Forelimb muscle (tissue), 1 donor: ENCODE data around the gene TLR9. TPM values are rescaled to one million over a fixed set of nuclear protein-coding genes. Genes with fewer than 3 reads are reported as not detected.

Experiments used
- DNase-seq: peaks from one replicate; pipeline ENCODE4 v3.0.0-alpha.2; 2013; ENCODE audit warnings: low read depth
- polyA plus RNA-seq: library from polyadenylated mRNA; unstranded; fragments of 120-200 nt; gene quantifications from one replicate; pipeline ENCODE4 v1.2.1, GENCODE V29; 2013; ENCODE audit not compliant: insufficient read length

The TLR9 gene
- polyA plus RNA-seq, 1 donor, result 0.44 TPM

GRCh38 chr3:52216585-52217408, 8.6 kb downstream of the TLR9 start:
- DNase-seq, result no peak

- no peak for DNase-seq
These were observed 10.1 kb downstream of the TLR9 start for GRCh38 chr3:52215351-52215750.

DNA sequence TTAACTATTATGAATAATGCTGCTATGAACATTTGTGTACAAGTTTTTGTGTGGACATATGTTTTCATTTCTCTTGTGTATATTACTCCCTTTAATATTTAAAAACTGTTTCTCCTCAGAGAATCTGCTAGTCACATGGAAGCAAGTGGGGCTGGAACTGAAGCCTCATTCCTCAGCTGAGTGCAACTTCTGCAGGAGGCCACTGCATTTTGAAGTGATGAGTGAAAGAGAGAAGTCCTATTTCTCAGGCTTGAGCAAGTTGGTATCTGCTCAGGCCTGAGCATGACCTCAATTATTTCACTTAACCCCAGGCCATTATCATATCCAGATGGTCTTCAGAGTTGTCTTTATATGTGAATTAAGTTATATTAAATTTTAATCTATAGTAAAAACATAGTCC, 11.5 kb downstream of the TLR9 start:
- no peak for DNase-seq

- no peak for DNase-seq
These were observed 12.4 kb downstream of the TLR9 start for GRCh38 chr3:52213005-52213404.

GRCh38 chr3:52211268-52211891, 14.1 kb downstream of the TLR9 start:
- DNase-seq, result no peak

GRCh38 chr3:52210550-52211046, 14.8 kb downstream of the TLR9 start:
- DNase-seq, result no peak

GRCh38 chr3:52210037-52210436, 15.4 kb downstream of the TLR9 start:
- no peak for DNase-seq

DNA sequence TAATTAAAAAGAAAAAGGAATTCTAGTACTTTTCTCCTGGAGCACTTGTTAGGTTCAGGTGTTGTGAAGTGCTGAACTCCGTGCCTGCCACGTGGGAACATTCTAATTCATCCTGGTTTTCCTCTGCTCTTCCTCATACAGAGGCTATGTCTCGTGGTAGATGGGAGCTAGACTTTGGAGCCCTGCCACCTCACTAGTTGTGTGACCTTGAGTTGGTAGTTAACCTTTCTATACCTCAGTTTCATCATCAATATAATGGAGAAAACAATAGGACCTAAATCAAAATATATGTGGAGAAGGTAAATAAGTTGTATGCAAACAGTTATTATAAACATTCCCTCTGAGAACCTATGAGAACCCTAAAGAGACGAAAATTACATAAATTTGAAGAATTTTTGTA, 16.9 kb downstream of the TLR9 start:
- no peak for DNase-seq

DNA sequence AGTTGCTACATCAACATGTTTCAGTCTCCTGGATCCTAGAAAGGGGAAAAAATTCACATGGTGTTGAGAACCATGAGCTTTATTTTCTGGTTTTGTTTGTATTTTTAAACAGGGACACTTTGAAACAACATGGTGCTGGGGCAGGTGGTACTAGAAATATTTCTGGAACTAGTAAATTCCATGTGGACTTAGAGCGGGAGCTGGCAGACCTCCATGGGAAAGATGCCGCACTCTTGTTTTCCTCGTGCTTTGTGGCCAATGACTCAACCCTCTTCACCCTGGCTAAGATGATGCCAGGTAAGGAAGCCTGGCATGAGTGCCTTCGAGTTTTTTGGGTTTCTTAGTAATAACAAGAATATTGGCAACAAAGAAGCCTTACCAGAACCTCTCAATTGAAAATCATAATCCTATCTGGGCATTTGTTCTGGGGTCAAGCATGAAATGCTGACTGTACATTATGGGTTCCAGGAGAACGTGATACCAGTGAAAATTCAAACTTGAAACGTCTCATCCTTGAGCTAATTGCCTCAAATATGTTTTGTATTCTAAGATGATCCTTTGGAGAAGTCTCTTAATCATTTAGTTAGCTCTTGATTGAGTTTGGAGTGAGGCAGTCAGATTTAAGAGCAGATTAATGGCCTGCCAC, 19.6 kb downstream of the TLR9 start:
- no peak for DNase-seq

DNA sequence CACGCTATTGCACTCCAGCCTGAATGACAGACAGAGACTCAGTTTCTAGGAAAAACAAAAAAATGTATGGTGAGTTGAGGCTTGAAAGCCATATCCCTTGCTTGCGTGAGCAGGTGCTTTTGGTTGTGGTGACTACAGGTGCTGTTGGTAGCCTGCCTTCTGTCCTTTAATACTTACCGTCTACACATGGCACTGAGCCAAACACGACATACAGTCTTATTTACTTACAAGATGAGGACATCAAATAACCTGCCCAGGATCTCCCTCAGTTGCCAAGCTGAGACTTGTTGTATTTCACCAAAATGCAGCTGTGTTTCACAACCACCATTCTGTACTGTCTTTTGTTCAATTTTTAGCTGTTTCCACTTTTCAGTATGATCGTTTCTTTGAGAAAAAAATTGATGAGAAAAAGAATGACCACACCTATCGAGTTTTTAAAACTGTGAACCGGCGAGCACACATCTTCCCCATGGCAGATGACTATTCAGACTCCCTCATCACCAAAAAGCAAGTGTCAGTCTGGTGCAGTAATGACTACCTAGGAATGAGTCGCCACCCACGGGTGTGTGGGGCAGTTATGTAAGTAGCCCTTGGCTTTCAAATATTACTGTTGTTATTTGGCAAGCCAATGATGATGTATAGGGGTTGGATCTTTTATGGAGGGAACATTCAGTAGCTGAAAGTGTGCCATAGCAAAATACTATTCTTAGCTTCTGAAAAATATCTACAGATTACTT, 20.9 kb downstream of the TLR9 start:
- no peak for DNase-seq

GRCh38 chr3:52203701-52204100, 21.7 kb downstream of the TLR9 start:
- no peak for DNase-seq

- DNase-seq, result no peak
These were observed 22.9 kb downstream of the TLR9 start for GRCh38 chr3:52202384-52203077.

DNA sequence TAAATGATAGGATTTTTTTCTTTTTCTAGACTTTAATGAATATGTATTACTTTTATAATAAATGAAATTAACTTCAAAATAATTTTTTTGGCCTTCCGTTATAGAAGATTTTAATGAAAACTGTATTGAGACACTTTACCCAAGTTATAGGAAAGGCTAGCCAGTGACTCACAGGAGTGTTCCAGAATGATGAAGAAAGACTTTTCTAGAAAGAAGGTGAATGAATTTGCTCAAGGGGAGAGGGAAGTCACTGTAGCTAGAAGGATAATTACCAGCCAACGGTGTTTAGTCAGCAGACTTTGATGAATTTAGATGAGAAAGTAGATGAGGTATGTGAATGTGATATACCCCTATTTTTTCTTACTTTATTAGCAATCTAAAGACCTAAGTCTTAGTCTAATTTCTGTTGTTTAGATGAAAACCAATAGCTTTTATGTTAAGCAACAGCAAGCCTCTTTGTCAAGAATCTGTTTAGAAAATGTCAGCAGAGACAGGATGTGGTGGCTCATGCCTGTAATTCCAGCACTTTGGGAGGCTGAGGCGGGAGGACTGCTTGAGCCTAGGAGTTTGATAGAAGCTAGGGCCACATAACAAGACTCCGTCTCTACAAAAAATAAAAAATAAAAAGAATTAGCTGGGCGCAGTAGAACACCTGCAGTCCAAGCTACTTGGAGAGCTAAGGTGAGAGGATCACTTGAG, 24.3 kb downstream of the TLR9 start:
- no peak for DNase-seq

DNA sequence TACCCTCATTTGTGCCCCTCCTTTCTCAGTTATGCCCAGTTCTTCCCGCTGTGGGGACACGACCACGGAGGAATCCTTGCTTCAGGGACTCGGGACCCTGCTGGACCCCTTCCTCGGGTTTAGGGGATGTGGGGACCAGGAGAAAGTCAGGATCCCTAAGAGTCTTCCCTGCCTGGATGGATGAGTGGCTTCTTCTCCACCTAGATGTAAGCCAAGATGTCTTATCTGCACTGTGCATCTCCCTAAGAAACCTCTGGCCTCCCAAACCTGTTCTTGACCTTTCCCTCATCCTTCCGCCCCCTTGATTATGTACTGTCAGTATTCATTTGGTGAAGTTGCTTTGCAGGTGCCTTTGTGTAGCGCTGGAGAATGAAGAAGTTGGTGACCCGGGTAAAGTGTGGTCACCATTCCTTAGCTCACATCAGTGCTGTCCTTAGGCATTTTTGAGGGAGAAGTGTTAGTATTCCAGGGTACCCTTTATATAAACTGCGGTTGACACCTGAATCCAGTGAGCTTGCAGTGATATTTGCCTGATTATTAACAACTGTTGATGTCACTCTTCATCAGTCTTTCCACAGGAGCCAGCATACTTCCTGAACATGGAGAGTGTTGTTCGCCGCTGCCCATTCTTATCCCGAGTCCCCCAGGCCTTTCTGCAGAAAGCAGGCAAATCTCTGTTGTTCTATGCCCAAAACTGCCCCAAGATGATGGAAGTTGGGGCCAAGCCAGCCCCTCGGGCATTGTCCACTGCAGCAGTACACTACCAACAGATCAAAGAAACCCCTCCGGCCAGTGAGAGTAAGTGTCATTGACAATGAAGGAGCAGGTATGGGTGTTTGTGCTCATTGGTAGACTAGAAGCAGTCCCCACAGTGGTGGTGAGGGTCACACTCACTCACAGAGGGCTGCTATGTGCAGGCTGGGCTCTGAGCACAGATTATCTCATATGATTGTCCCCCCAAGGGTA, 26.5 kb downstream of the TLR9 start:
- DNase-seq, result no peak

GRCh38 chr3:52197842-52198625, 27.4 kb downstream of the TLR9 start, which contains the start of gene ALAS1:
Gene ALAS1, plus strand, starts transcription at chr3:52198160. Its CDS starts 1,082 bp downstream, at chr3:52199242.
- DNase-seq, result peak; percentile 76

- DNase-seq, result no peak
These were observed 28.0 kb downstream of the TLR9 start for GRCh38 chr3:52197499-52197841.

DNA sequence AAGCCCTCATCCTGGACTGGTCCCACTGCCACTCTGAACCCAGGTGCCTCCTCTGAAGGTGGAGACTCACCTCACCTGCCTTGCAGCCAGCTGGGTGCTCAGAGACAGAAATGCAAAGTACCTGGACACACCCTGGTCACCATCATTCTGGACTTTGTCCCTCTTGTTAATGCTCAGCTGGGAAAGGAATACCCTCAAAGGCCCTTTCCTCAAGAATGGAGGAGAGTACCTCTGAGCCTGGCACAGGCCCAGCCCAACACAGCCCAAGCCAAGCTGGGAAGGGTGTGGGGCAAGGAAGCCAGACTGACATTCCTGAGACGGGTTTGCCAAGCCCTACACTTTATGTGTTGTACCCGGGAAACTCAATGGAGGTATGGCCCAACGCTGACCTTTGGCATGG, 28.5 kb downstream of the TLR9 start:
- DNase-seq, result no peak

DNA sequence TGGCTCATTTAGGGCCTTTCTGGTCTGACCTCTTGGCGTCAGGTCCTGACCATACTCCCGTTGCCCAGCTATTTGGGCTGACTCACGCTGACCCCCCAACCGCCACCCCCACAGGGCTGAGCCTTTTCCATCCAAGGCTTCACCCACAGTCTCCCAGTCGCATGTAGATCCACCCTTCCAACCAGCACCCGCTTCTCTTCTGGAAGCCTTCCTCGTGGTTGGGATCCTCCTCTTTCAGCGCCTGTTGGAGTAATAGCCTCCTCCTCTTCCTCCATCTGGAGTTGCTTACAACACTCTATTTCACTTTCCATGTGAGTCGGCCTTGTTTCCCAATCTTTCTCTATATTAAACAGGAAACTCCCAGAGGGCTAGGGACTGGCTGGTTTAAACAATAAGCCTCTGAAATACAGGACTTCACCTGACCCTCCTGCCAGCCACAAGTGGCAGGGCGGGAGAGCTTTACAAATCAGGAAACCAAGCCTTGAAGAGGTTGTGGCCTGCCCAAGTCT, 29.6 kb downstream of the TLR9 start:
- no peak for DNase-seq

DNA sequence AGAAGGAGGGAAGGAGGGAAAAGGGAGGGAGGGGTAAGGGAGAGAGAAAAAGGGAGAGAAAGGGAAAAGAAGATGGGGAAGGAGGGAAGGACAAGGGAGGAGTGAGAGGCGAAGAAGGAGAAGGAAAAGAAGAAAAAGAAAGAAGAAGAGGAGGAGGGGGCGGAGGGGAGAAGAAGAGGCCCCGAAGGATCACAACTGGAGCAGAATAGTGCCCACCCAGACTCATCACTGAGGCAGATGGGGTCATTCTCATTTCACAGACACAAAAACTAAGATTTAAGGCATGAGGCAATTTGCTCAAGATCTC, 30.2 kb downstream of the TLR9 start:
- DNase-seq, result no peak
